AG04450 (cell line): Measurements from ENCODE around the gene RNF187. TPM values are rescaled to one million over a fixed set of nuclear protein-coding genes. Genes with fewer than 3 reads are reported as not detected.

Source experiments
- CTCF ChIA-PET: fragments of 300-600, 350-600 bp; formaldehyde crosslinking; extraction: SDS; loops from one replicate; lab custom pipeline; 2022; ENCODE audit warnings: antibody characterized with exemption, inconsistent platforms; lab: Charles Lee
- POLR2A ChIA-PET: fragments of 350-600 bp; formaldehyde crosslinking; extraction: SDS; loops from one replicate; lab custom pipeline; 2021; ENCODE audit warnings: antibody characterized with exemption, inconsistent platforms; lab: Yijun Ruan, JAX
- DNase-seq: peaks from one replicate; pipeline ENCODE4 v3.0.0-alpha.2; 2011; ENCODE audit warnings: low read depth, low spot score
- H3K27ac ChIP-seq: one replicate; pipeline ENCODE4 v1.5.1; 2012; ENCODE audit warnings: low read depth, low read length, control low read depth
- H3K27me3 ChIP-seq: one replicate; pipeline ENCODE4 v1.6.0; 2012; ENCODE audit warnings: low read length; ENCODE audit not compliant: control insufficient read depth, insufficient read depth
- H3K4me3 ChIP-seq: 2 replicates; pipeline ENCODE4 v1.5.1; 2011; ENCODE audit warnings: mild to moderate bottlenecking, low read depth, low read length, control low read depth
- H3K9me3 ChIP-seq: 2 replicates; pipeline ENCODE4 v1.5.1; 2012; ENCODE audit warnings: low read length; ENCODE audit not compliant: control insufficient read depth, insufficient read depth
- CTCF ChIP-seq: IDR thresholded peaks from 2 replicates; pipeline ENCODE4 v1.5.1; 2011; ENCODE audit warnings: low read depth, low read length, control low read depth, inconsistent platforms
- polyA plus RNA-seq: library from polyadenylated mRNA; depleted of rRNA; stranded (reverse); fragments of >200 nt; gene quantifications from 2 replicates; pipeline ENCODE4 v1.2.3, GENCODE V29; 2011

RNF187 gene
- polyA plus RNA-seq, 1 experiment: 84.0 TPM

GRCh38 chr1:228527596-228527995 is 40.4 kb downstream of the RNF187 start:
- TF ChIP-seq CTCF: no peak
- ChIA-PET CTCF (interaction anchor here (1.5 kb wide), 1 partner anchor 27 kb away, joined by 9 read pairs; no protein-coding TSS in a partner anchor), POLR2A (no interaction called here)
- Histone ChIP-seq H3K27me3 (no peaks in the 10 kb centered on the region), H3K4me3 (no peak overlapping the region), H3K27ac (no peak overlapping the region), H3K9me3 (no peaks in the 10 kb centered on the region)
- DNase-seq: no peak

- CTCF ChIA-PET: interaction anchor here (1.5 kb wide), 1 partner anchor 28 kb away, joined by 9 read pairs; no protein-coding TSS in a partner anchor
- no peak overlapping the region for H3K27ac ChIP-seq
- DNase-seq: no peak
- H3K9me3 ChIP-seq: no peaks in the 10 kb centered on the region
- H3K4me3 ChIP-seq: no peak overlapping the region
- POLR2A ChIA-PET: no interaction called here
- no peak for TF ChIP-seq CTCF
- no peaks in the 10 kb centered on the region for H3K27me3 ChIP-seq
These were observed 41.4 kb downstream of the RNF187 start for GRCh38 chr1:228528612-228529011.

GRCh38 chr1:228530086-228530758 is 43.0 kb downstream of the RNF187 start:
- H3K27ac ChIP-seq: no peak overlapping the region
- TF ChIP-seq CTCF: no peak
- no peaks in the 10 kb centered on the region for H3K27me3 ChIP-seq
- no peak for DNase-seq
- H3K9me3 ChIP-seq: no peaks in the 10 kb centered on the region
- POLR2A ChIA-PET: no interaction called here
- CTCF ChIA-PET: no interaction called here
- H3K4me3 ChIP-seq: no peak overlapping the region

- Histone ChIP-seq H3K4me3 (no peak overlapping the region), H3K27ac (no peak overlapping the region), H3K9me3 (no peaks in the 10 kb centered on the region), H3K27me3 (no peaks in the 10 kb centered on the region)
- DNase-seq: no peak
- no peak for TF ChIP-seq CTCF
- ChIA-PET POLR2A (no interaction called here), CTCF (no interaction called here)
These were observed 44.0 kb downstream of the RNF187 start for GRCh38 chr1:228530951-228531731.

GRCh38 chr1:228538831-228539230 is 51.6 kb downstream of the RNF187 start:
- Histone ChIP-seq H3K4me3 (no peak overlapping the region), H3K27ac (no peak overlapping the region), H3K9me3 (no peaks in the 10 kb centered on the region; the same call in 1 of the 2 replicates), H3K27me3 (no peaks in the 10 kb centered on the region)
- no peak for DNase-seq
- no peak for TF ChIP-seq CTCF
- CTCF ChIA-PET: no interaction called here
- POLR2A ChIA-PET: no interaction called here
